GM12891 (cell line): ENCODE data around the gene CPED1.

Experiments used
- PAX5 ChIP-seq: IDR thresholded peaks from 2 replicates; pipeline ENCODE4 v1.6.1; 2011; ENCODE audit warnings: low read length, moderate library complexity, mild to moderate bottlenecking; ENCODE audit not compliant: insufficient read depth, severe bottlenecking
- POLR2A ChIP-seq: IDR thresholded peaks from 2 replicates; pipeline ENCODE4 v1.6.1; 2011; ENCODE audit warnings: low read depth, low read length, control low read depth
- POLR2AphosphoS5 ChIP-seq: IDR thresholded peaks from 2 replicates; pipeline ENCODE4 v1.6.1; 2011; ENCODE audit warnings: low read depth, low read length, control low read depth
- POU2F2 ChIP-seq: IDR thresholded peaks from 2 replicates; pipeline ENCODE4 v1.6.1; 2011; ENCODE audit warnings: low read depth, mild to moderate bottlenecking, control low read depth, low read length, moderate library complexity
- SPI1 ChIP-seq: IDR thresholded peaks from 2 replicates; pipeline ENCODE4 v1.6.1; 2011; ENCODE audit warnings: low read depth, low read length, control low read depth
- TAF1 ChIP-seq: IDR thresholded peaks from 2 replicates; pipeline ENCODE4 v1.6.1; 2011; ENCODE audit warnings: low read depth, low read length, control low read depth

GRCh38 chr7:121027761-121028669 is 39.5 kb downstream of the CPED1 start:
- TF ChIP-seq POLR2A = no peak
- TF ChIP-seq POLR2AphosphoS5 = no peak
- TF ChIP-seq TAF1 = no peak
- TF ChIP-seq SPI1 = no peak
- no peak for TF ChIP-seq POU2F2
- TF ChIP-seq PAX5 = no peak
